NCI-H146 treated with DMSO at 0.1 percent for 48 hours (cell line): ENCODE measurements around the gene PDRG1.
"Not testable (repeated sequence)": the region's sequence is repeated elsewhere in the genome, so short reads cannot be mapped to it uniquely, and the experiment has no call there.

Experiments used
- DNase-seq: peaks from one replicate; lab custom pipeline; 2025; ENCODE audit not compliant: unreplicated experiment; lab: John Stamatoyannopoulos, UW

Gene PDRG1

DNA sequence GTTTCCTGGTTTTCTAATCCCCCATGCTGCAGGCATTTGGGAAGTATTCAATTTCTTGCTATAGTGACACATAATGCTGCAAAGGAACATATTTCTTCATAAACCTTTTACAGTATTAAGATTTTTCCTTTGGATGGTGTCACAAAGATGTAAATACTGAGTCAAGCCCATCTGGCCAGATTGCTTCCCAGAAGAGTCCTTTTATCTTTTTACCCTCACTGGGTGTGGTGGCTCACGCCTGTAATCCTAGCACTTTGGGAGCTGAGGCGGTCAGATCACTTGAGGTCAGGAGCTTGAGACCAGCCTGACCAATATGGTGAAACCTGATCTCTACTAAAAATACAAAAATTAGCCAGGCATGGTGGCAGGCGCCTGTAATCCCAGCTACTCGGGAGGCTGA, 22.2 kb downstream of the PDRG1 start:
- DNase-seq: not testable (repeated sequence)

DNA sequence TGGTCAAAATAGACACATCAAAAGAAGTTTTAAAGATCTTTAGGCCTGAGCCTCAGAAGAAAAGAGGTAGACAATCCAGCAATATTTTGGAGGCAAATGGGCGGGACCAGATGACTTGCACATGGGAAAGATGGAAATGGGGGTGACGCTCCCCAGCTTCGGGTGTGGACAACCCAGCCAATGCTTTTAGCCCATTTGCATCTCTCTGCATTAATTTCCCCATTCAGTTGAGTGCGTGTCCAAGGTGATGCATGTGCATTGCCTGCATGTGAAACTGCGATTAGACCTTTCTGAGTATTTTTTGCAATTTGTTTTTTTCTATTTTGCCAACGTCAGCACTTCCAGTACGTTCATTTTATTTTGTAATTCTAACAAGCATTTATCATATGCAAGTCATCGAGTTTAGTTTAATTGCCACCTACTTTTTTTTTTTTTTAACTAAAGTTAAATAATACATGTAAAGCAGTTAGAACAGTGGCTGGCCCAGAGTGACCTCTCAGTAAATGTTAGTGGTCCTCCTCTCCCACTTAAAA, 24.2 kb downstream of the PDRG1 start:
- no peak for DNase-seq

DNA sequence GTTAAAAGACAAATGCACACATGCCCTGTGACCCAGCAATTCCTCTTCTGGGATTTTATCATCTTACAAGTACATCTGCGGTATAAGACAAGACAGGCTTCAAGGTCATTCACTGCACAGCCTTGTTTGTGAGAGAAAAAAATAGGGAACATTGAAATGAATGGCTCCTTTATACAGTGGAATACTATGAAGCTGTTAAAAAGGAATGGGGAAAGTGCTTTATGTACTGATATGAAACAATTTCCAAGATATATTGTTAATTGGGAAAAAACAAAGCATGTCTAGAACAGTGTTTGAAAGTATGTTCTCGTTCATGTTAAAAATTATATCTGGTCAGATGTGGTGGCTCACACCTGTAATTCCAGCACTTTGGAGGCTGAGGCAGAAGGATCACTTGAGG, 25.4 kb downstream of the PDRG1 start:
- no peak for DNase-seq

GRCh38 chr20:31925631-31926030, 26.2 kb downstream of the PDRG1 start:
- no peak for DNase-seq

- DNase-seq: no peak
These were observed 27.3 kb downstream of the PDRG1 start for GRCh38 chr20:31924561-31924960.

DNA sequence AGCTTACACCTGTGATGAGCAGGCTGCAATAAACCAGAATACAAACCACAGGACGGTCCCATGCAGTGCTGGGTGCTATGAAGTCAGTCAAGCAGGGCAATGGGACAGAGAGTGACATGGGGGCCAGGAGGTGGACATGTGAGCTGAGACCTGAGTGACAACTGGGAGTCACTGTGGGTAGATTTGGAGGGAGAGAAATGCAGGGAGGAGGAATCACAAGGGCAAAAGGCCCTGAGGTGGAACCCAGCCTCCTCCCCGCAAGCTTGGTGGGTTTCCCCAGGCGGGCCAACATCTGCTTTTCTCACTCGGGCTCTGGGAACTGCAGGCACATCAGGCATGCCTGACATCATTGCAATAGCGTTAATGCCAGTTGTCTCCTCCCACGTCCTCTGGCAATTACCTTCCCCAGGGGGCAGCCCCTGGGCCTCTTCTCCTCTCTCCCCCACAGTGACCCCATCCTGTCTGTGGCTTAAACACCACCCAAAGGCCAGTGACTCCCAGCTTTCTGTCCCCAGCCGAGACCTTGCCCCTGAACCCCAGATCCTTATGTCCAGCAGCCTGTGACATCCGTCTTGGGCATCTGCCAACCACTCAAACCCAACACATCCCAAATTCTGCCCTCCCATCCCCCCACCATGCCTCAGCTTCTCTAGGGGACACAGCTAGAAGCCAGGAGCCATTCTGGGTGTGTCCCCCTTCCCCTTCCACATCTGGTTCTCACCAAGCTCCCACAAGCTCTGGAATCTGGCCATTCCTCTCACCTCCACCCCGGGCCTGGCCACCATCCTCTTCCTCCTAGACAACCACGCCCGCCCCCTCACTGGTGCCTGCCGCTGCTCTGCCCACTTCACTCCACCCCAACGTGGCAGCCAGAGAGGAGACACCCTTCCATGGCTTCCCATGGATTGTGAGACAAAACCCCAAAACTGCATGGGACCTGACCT, 28.2 kb downstream of the PDRG1 start:
- no peak for DNase-seq

DNA sequence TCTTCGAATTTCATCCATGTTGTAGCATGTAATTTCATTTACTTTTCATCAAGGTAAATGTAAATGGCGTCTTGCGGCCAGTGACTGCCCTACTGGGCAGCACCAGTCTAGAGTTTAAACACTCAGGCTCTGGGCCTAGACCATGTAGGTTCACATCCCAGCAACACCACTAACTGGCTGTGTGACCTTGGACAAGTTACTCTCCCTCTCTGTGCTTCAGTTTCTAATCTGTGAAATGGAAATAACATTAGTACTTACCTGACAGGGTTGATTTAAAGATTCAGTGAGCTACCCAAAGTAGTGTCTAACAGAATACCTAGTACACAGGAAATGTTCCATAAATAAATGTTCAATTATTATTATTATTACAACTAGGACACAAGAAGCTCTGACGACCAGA, 29.3 kb downstream of the PDRG1 start:
- no peak for DNase-seq

- DNase-seq: no peak
These were observed 29.7 kb downstream of the PDRG1 start for GRCh38 chr20:31922181-31922580.

GRCh38 chr20:31921480-31921879, 30.4 kb downstream of the PDRG1 start:
- not testable (repeated sequence) for DNase-seq

DNA sequence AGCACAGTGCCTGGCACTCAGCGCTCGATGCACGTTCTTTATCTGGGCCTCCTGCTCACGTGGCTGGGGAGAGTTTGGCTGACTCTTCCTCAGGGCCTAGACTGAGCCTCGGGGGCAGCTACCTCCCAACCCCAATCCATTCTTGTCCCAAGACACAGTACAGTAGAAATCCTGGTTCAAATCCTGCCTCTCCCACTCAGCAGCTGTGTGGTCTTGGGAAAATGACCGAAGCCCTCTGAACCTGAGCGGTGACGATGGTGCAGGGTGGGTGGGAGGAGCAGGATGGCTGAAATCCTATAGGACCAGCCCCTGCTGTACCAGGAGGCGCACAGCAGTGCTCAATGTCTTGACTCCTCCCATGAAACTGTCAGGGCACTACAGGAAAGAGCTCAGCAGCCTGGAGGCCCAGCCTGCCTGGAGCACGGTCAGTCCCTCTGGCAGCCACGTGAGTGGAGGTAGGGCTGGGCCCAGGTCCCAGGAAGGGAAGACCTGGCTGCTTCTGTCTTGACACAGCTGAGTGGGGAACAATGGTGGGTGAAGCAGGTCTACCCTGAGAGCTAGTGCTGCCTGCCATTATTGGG, 31.5 kb downstream of the PDRG1 start:
- DNase-seq: no peak

GRCh38 chr20:31919410-31920155, 32.3 kb downstream of the PDRG1 start:
- no peak for DNase-seq

- DNase-seq: no peak
These were observed 33.3 kb downstream of the PDRG1 start for GRCh38 chr20:31918466-31919105.

GRCh38 chr20:31917962-31918412, 33.9 kb downstream of the PDRG1 start:
- DNase-seq: not testable (repeated sequence)

- DNase-seq: no peak
These were observed 35.1 kb downstream of the PDRG1 start for GRCh38 chr20:31916708-31917107.

DNA sequence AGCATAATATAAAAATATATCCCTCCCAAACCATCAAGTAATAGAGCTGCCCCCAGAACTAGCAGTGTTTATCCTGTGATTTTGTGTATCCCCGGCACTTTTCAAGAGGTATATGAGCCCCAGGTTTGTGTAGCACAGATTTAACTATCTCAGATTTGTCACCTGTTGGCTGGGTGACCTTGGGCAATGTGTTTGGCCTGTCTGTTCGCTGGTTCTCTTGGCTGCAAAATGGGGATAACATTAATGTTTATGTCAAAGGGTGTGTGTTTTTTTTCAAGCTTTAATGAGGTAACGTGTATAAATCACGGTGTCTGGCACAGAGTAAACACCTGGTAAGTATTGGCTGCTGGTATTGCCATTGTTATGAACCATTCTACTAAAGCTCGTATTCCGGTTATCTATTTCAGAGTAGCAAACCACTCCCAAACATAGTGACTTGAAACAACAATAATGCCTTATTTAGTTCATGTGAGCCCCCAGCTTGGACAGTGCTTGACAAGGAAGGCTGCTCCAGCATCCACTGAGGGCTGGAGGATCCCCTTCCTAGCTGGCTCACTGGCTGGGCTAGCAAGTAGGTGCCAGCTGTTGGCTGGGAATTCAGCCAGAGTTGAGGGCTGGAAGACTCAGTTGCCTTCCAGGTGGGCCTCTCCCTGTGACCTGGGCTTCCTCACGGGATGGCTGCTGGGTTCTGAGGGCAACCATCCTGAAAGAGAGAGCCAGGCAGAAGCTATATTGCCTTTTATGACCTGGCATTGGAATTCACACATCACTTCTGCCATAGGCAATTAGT, 36.2 kb downstream of the PDRG1 start:
- no peak for DNase-seq

- DNase-seq: no peak
These were observed 37.7 kb downstream of the PDRG1 start for GRCh38 chr20:31914170-31914569.

- DNase-seq: no peak
These were observed 38.3 kb downstream of the PDRG1 start for GRCh38 chr20:31913431-31914157.

GRCh38 chr20:31910071-31910803, 41.6 kb downstream of the PDRG1 start:
- no peak for DNase-seq
